PC-3 (cell line): Measurements from ENCODE around the gene SLC24A5. TPM values are rescaled to one million over a fixed set of nuclear protein-coding genes. Genes with fewer than 3 reads are reported as not detected.

ENCODE experiments used
- ATAC-seq: fragments of 200-7000 bp; cut with Tn5 transposase; 2 replicates; pipeline ENCODE4 v1.9.1; 2020; ENCODE audit warnings: mild to moderate bottlenecking, moderate library complexity
- BruUV-seq: library from RNA; stranded (reverse); fragments of 400-500 nt; replicated peaks from 2 replicates; lab custom pipeline; 2021; lab: Mats Ljungman, UMichigan
- CTCF ChIA-PET: fragments of 300-600 bp; sonication (Branson Sonifier 250); formaldehyde crosslinking; loops from one replicate; lab custom pipeline; 2022; ENCODE audit warnings: antibody characterized with exemption; lab: Charles Lee
- POLR2A ChIA-PET: fragments of 300-600 bp; sonication (Branson Sonifier 250); formaldehyde crosslinking; loops from one replicate; lab custom pipeline; 2022; ENCODE audit warnings: antibody characterized with exemption; ENCODE audit not compliant: unreplicated experiment; lab: Charles Lee
- DNase-seq: peaks from one replicate; pipeline ENCODE4 v3.0.0-alpha.2; 2015
- H2AFZ ChIP-seq: fragments of 300-600 bp; sonication (generic); 2 replicates; pipeline ENCODE4 v1.6.0; 2016; ENCODE audit warnings: antibody characterized with exemption, low read length
- H3F3A ChIP-seq: fragments of 300-600 bp; sonication (generic); one replicate; pipeline ENCODE4 v1.6.0; 2017; ENCODE audit warnings: antibody characterized with exemption, low read length, control low read depth, mild to moderate bottlenecking; ENCODE audit not compliant: unreplicated experiment
- H3K27ac ChIP-seq: fragments of 300-600 bp; sonication (generic); 2 replicates; pipeline ENCODE4 v1.5.1; 2016; ENCODE audit warnings: mild to moderate bottlenecking, low read length
- H3K27me3 ChIP-seq: fragments of 300-600 bp; sonication (generic); 2 replicates; pipeline ENCODE4 v1.6.1; 2016; ENCODE audit warnings: low read length, mixed read lengths
- H3K36me3 ChIP-seq: fragments of 300-600 bp; sonication (generic); 2 replicates; pipeline ENCODE4 v1.6.1; 2016; ENCODE audit warnings: low read depth, mixed run types, low read length, mixed read lengths
- H3K4me1 ChIP-seq: fragments of 300-600 bp; sonication (generic); 2 replicates; pipeline ENCODE4 v1.5.1; 2016; ENCODE audit warnings: low read length; ENCODE audit not compliant: insufficient read depth
- H3K4me2 ChIP-seq: fragments of 300-600 bp; sonication (generic); 2 replicates; pipeline ENCODE4 v1.6.0; 2016; ENCODE audit warnings: low read length
- H3K4me3 ChIP-seq: fragments of 300-600 bp; sonication (generic); 2 replicates; pipeline ENCODE4 v1.5.1; 2016; ENCODE audit warnings: mild to moderate bottlenecking, low read length, mixed read lengths
- H3K79me2 ChIP-seq: fragments of 300-600 bp; sonication (generic); 2 replicates; pipeline ENCODE4 v1.6.1; 2017; ENCODE audit warnings: low read length, mixed read lengths
- H3K9ac ChIP-seq: fragments of 300-600 bp; sonication (generic); 2 replicates; pipeline ENCODE4 v1.6.0; 2016; ENCODE audit warnings: mild to moderate bottlenecking, low read length
- H3K9me2 ChIP-seq: fragments of 300-600 bp; sonication (generic); replicated peaks from 2 replicates; pipeline ENCODE4 v1.6.1; 2016; ENCODE audit warnings: mixed run types, low read length, mixed read lengths
- H3K9me3 ChIP-seq: fragments of 300-600 bp; sonication (generic); 2 replicates; pipeline ENCODE4 v1.6.1; 2016; ENCODE audit warnings: low read length, mixed read lengths
- H4K20me1 ChIP-seq: fragments of 300-600 bp; sonication (generic); 2 replicates; pipeline ENCODE4 v1.6.1; 2016; ENCODE audit warnings: low read length, mixed read lengths
- EZH2 ChIP-seq: fragments of 300-600 bp; sonication (generic); IDR thresholded peaks from one replicate; pipeline ENCODE4 v1.6.1; 2017; ENCODE audit warnings: antibody characterized with exemption, mild to moderate bottlenecking, low read length; ENCODE audit not compliant: unreplicated experiment
- EZH2phosphoT487 ChIP-seq: fragments of 300-600 bp; sonication (generic); IDR thresholded peaks from 2 replicates; pipeline ENCODE4 v1.6.1; 2018; ENCODE audit warnings: mild to moderate bottlenecking, antibody characterized with exemption, low read length, borderline replicate concordance
- intact Hi-C: fragments of 100-400 bp; cut with micrococcal nuclease; formaldehyde crosslinking; loops from 2 replicates; pipeline ENCODE4 v1.9.0; 2023
- total RNA-seq: library from RNA; depleted of rRNA; stranded (reverse); fragments of >200 nt; gene quantifications from 2 replicates; pipeline ENCODE4 v1.2.3, GENCODE V29; 2014
- TF ChIP-seq, protein P1 (sequence below): fragments of 300-600 bp; sonication (generic); conservative IDR thresholded peaks from 2 replicates; pipeline ENCODE4 v1.5.1; 2017; ENCODE audit warnings: antibody characterized with exemption, low read depth, mild to moderate bottlenecking, low read length

The SLC24A5 gene
- total RNA-seq, 1 experiment from 2014 or later = not detected

- ChIA-PET CTCF (no interaction called here), POLR2A (no interaction called here)
- Histone ChIP-seq H3K4me3 (no peak overlapping the region), H3K9me2 (no peaks in the 10 kb centered on the region), H3K79me2 (no peaks in the 10 kb centered on the region), H3K27me3 (peaks cover 14% of the 10 kb centered on the region; the same call in 1 of the 2 replicates), H3K27ac (no peak overlapping the region), H3K9me3 (no peaks in the 10 kb centered on the region), H3K36me3 (no peaks in the 10 kb centered on the region), H3K9ac (no peak overlapping the region), H3K4me2 (no peak overlapping the region), H2AFZ (no peak overlapping the region), H4K20me1 (no peaks in the 10 kb centered on the region), H3K4me1 (no peaks in the 10 kb centered on the region), H3F3A (no peaks in the 10 kb centered on the region)
- DNase-seq = no peak
- intact Hi-C loops = no loop called here
- no peak for ATAC-seq
- TF ChIP-seq, protein P1, sequence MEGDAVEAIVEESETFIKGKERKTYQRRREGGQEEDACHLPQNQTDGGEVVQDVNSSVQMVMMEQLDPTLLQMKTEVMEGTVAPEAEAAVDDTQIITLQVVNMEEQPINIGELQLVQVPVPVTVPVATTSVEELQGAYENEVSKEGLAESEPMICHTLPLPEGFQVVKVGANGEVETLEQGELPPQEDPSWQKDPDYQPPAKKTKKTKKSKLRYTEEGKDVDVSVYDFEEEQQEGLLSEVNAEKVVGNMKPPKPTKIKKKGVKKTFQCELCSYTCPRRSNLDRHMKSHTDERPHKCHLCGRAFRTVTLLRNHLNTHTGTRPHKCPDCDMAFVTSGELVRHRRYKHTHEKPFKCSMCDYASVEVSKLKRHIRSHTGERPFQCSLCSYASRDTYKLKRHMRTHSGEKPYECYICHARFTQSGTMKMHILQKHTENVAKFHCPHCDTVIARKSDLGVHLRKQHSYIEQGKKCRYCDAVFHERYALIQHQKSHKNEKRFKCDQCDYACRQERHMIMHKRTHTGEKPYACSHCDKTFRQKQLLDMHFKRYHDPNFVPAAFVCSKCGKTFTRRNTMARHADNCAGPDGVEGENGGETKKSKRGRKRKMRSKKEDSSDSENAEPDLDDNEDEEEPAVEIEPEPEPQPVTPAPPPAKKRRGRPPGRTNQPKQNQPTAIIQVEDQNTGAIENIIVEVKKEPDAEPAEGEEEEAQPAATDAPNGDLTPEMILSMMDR = no peak
- no peak for TF ChIP-seq EZH2
- no peak for TF ChIP-seq EZH2phosphoT487
- BruUV-seq = no TSS peak
Measured at GRCh38 chr15:48090115-48090514, 30.7 kb upstream of the SLC24A5 start.

- Histone ChIP-seq H3K9ac (no peak overlapping the region), H3K4me2 (no peak overlapping the region), H3K4me1 (no peaks in the 10 kb centered on the region), H3K36me3 (no peaks in the 10 kb centered on the region), H3K9me2 (no peaks in the 10 kb centered on the region), H3K9me3 (no peaks in the 10 kb centered on the region), H3K27ac (no peak overlapping the region), H3K79me2 (no peaks in the 10 kb centered on the region), H3K27me3 (peaks cover 14% of the 10 kb centered on the region; the same call in 1 of the 2 replicates), H3K4me3 (no peak overlapping the region), H2AFZ (no peak overlapping the region), H3F3A (no peaks in the 10 kb centered on the region), H4K20me1 (no peaks in the 10 kb centered on the region)
- DNase-seq (no peak), ATAC-seq (no peak)
- intact Hi-C loops = no loop called here
- no TSS peak for BruUV-seq
- TF ChIP-seq EZH2phosphoT487 = no peak
- TF ChIP-seq, protein P1 = no peak
- TF ChIP-seq EZH2 = no peak
- ChIA-PET CTCF (no interaction called here), POLR2A (interaction anchor here (0.7 kb wide), 1 partner anchor 178 kb away, joined by 3 read pairs; no protein-coding TSS in a partner anchor)
Measured at GRCh38 chr15:48090666-48091065, 30.1 kb upstream of the SLC24A5 start.

DNA sequence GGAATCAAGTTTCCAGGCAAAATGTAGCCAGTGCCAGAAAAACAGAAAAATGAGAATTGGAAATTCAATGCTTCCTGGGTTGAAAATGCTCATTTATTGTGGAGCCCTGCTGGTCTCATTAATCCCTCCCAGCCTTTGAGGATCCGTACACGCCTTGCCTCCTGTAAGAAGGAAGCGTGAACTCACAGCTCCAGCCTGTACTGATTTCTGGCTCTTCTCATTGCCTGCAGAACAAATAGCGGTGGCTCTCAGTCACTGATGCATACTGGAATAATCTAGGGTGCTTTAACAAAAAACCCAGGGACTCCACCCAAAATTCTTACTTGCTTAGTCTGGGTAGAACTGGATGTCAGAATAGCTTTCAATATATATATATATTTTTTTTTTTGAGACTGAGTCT, 29.3 kb upstream of the SLC24A5 start:
- ChIA-PET CTCF (no interaction called here), POLR2A (no interaction called here)
- no peak for DNase-seq
- Histone ChIP-seq H3K27me3 (peaks cover 14% of the 10 kb centered on the region; the same call in 1 of the 2 replicates), H3K9ac (no peak overlapping the region), H3K4me1 (no peaks in the 10 kb centered on the region), H2AFZ (no peak overlapping the region), H3K27ac (no peak overlapping the region), H3K4me2 (no peak overlapping the region), H4K20me1 (no peaks in the 10 kb centered on the region), H3F3A (no peaks in the 10 kb centered on the region), H3K36me3 (no peaks in the 10 kb centered on the region), H3K79me2 (no peaks in the 10 kb centered on the region), H3K4me3 (no peak overlapping the region), H3K9me3 (no peaks in the 10 kb centered on the region), H3K9me2 (no peaks in the 10 kb centered on the region)
- no TSS peak for BruUV-seq
- intact Hi-C loops = no loop called here
- ATAC-seq = no peak
- TF ChIP-seq EZH2phosphoT487 (no peak), EZH2 (no peak)
- TF ChIP-seq, protein P1 = no peak
